Erythroblast (primary cell): ENCODE measurements around the gene OSBPL3.
A peak's percentile ranks its signal among the peaks of the same experiment; 100 is the strongest.

ENCODE experiments used
- DNase-seq, 2 experiments: peaks; one replicate each; lab custom pipeline; 2025; lab: John Stamatoyannopoulos, UW
- GATA1 ChIP-seq: IDR thresholded peaks from 2 replicates; pipeline ENCODE4 v1.6.1; 2011; ENCODE audit warnings: low read depth, mild to moderate bottlenecking, control low read depth, low read length, moderate library complexity
- POLR2A ChIP-seq: IDR thresholded peaks from 2 replicates; pipeline ENCODE4 v1.6.1; 2011; ENCODE audit warnings: mild to moderate bottlenecking, low read length

OSBPL3 gene

DNA sequence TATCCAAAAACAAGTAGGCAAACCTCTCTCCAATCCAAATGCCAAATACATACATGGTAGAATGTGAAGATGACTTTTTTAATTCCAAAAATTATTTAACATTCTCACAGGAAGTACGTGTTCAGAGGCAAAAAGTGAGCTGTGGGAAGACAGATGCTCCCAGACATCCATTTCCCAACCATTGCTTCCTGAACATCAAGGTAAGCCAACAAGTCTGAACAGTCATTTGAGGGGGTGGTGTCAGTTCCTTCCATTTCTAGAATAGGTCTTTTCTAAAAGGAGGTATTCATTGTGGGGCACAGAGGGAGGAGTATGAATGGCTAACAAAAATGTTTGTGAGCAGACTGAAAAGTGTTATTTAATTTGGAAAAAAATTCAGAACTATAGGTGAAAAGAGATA, 49.1 kb downstream of the OSBPL3 start:
- TF ChIP-seq POLR2A (no peak), GATA1 (no peak)
- no peak for DNase-seq

GRCh38 chr7:24926623-24927524, 53.1 kb downstream of the OSBPL3 start:
- no peak for DNase-seq
- TF ChIP-seq GATA1 (no peak), POLR2A (no peak)

DNA sequence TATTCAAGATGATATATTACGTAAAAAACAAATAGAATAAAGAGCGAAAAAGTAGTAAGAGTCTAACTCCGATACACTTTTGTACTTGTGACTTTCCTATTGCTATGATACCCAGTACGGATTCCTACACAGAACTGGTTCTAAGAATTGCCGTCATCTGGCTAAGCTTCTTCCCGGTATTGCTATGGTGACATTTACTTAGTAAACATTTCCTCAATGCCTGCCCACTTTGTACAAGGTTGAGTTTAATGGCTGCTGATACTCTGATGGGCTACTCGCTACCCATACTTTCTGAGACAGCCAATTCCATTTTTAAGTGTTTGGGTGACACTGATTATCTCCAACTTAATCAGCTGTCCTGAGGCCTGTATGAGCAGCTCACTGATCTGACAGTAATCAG, 55.6 kb downstream of the OSBPL3 start:
- peak; percentile 51 to 60 for DNase-seq
- TF ChIP-seq POLR2A, result no peak
- no peak for TF ChIP-seq GATA1

DNA sequence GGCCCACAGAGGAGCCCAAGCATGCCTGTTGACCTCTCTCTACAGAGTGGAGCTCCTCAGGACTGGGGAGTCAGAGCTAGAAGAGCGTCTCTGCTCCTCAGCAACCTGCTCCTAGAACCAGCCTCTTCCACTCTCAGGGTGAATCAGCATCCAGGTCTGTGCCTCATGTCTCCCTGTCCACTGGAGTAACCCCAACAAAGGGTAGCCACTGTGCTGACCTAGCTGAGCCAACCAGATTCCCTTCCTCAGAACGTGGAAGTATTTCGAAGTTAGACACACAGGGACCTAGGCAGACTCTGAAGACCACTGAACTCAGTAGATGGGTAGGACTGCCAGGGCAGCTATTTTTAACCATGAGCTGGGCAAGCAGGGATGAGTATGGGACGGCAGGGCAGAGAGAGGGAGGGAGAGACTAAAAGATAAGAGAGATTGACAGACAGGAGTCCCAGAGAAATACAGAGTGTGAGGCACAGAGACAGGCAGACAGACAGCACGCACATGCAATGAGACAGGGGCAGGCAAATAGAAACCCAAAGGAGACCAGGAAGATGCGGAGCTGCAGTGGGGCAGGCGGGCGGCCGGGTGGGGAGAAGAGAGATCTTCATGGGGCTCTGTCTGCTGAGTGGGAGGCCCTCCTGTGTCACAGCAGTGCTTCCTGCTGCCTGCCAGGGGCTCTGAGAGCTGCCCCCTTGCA, 56.7 kb downstream of the OSBPL3 start:
- TF ChIP-seq POLR2A, result peak; percentile 7
- no peak for TF ChIP-seq GATA1
- DNase-seq, result peak; percentile 54 to 57

DNA sequence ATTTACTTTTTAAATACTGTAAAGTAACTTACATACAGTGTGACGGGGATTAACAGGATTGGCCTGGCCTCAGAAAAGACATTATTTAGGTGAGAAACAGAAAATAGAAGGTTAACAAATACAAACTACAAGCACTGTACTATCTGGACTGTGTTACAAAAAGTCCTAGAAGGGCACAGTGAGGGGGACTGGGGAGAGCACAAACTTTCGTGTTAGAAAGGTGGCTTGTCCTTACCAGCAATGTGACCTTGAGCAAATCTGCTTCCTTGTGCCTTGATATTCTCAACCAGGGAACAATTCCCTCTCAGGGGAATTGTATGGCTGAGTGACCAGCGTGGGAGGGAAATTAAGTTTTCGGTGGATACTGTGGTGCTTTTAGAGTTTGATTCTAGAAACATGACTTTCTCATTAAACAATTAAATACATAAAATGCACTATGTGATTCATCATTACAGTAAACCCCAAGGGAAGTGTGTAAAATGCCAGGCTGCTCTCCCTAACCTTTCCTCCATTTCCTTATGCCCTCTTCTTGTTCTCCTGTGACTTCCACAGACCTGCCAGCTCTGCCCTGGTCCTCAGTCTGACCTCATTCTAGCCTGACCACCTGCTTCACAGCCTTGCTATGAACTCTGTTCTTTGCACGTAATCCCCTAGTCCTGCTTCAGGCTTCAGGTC, 57.7 kb downstream of the OSBPL3 start:
- no peak for DNase-seq
- TF ChIP-seq GATA1, result no peak
- TF ChIP-seq POLR2A, result no peak

GRCh38 chr7:24921362-24921679, 58.7 kb downstream of the OSBPL3 start:
- TF ChIP-seq POLR2A (no peak), GATA1 (no peak)
- peak; percentile 4 to 26 for DNase-seq

DNA sequence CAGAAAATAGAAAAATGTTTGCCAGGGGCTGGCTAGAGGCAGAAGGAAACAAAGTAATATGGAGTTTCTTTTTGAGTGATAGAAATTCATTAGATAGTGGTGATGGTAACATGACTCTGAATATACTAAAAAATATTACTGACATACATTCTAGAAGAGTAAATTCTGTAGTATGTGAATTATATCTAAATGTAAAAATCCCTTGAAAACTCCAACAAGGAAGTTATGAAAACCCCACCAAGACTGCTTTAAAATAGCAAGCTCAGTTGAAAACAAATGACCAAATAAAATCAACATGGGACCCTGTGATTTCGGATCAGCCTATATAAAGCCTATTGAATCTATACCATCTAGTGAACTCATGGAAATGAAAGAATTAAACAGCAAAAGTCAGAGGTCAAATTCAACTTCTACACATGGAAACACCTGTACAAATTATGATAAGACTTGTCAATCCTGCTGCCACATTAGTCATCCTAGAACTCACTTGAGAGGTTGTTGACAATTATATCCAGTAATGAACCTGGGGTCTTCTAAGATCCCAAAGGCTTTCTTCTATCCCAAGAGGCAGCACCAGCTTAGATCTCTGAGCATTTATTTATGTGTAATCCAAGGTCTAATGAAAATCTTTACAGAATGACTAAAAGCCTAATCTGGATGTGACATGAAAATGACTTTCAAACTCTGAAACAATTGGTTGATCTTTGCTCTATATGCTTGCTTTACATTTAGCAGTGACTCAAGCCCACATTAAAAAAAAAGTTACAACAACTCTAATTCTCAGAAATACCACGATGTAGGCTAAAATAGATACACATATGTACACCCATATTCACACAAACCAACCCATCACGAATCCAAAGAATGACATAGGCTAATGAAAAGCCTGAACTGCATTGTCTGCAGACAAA, 59.3 kb downstream of the OSBPL3 start:
- no peak for DNase-seq
- TF ChIP-seq POLR2A (no peak), GATA1 (no peak)

GRCh38 chr7:24917510-24918239, 62.3 kb downstream of the OSBPL3 start:
- TF ChIP-seq POLR2A (no peak), GATA1 (no peak)

GRCh38 chr7:24916463-24917040, 63.4 kb downstream of the OSBPL3 start:
- TF ChIP-seq POLR2A (no peak), GATA1 (no peak)
- DNase-seq, result no peak

More at GRCh38 chr7:24917510-24918239, 62.3 kb downstream of the OSBPL3 start:
- no peak for DNase-seq

GRCh38 chr7:24914465-24914859, 65.5 kb downstream of the OSBPL3 start:
- DNase-seq, result no peak

GRCh38 chr7:24913801-24914464, 66.0 kb downstream of the OSBPL3 start:
- DNase-seq, result peak in 1 of 2 experiments; percentile 30
- TF ChIP-seq POLR2A (no peak), GATA1 (no peak)

More at GRCh38 chr7:24914465-24914859, 65.5 kb downstream of the OSBPL3 start:
- TF ChIP-seq GATA1 (no peak), POLR2A (no peak)
